ENCODE measurements around the gene NAAA.
"Not testable (repeated sequence)": the region's sequence is repeated elsewhere in the genome, so short reads cannot be mapped to it uniquely, and the experiment has no call there.

- TF ChIP-seq CTCF, POLR2A, POLR2AphosphoS5 (IDR thresholded peaks at IDR 0.05): not testable (repeated sequence)
Measured at GRCh38 chr4:75910831-75911230, 30.0 kb downstream of the NAAA start.
